Loucy (cell line): ENCODE results near the gene MAVS.

Experiments
- CTCF ChIP-seq: fragments of 200-600 bp; sonication (generic); conservative IDR thresholded peaks from 2 replicates; pipeline ENCODE4 v1.5.1; 2014; ENCODE audit warnings: mild to moderate bottlenecking, antibody characterized with exemption, low read length
- EZH2phosphoT487 ChIP-seq: fragments of 200-600 bp; IDR thresholded peaks from 2 replicates; pipeline ENCODE4 v1.6.1; 2018; ENCODE audit warnings: antibody characterized with exemption, mild to moderate bottlenecking, moderate library complexity, borderline replicate concordance

DNA sequence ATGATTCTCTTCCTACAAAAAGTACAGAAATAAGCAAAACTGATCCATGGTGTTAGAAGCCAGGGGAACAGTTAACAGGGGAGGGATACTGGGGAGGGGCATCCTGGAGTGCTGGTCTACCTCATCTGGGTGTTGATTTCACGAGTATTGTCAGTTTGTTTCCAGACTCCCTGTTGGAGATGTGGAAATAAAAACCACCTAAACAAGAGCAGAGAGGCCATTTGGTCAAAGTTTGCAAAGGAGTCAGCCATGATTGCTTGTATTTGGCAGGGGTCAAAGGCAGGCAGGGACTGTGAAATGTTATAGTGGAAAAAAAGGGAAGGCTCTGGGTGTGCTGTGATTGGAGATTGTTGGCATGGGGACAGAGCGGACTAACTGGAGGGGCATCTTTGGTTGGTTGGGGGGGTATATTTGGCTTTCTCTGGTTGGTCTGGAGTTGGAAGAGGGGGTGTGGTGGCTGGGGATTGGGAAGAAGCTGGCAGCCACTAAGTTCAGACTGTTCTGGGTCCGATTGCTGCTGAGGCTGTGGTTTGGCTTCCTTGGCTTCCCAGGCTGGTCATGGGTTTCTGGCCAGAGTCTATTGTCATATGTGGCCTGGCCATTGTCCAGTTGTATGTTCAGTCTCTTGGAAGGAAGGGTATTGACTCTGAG, 27.7 kb downstream of the MAVS start:
- TF ChIP-seq CTCF (no peak), EZH2phosphoT487 (no peak)
